ENCODE data around the gene DTX2.
"Not testable (repeated sequence)": the region's sequence is repeated elsewhere in the genome, so short reads cannot be mapped to it uniquely, and the experiment has no call there.

Gene DTX2

GRCh38 chr7:76473097-76473496, 11.6 kb downstream of the DTX2 start:
- not testable (repeated sequence) for H3K9me3 Mint-ChIP-seq; H3K4me3 Mint-ChIP-seq; H3K27ac Mint-ChIP-seq; H3K4me1 Mint-ChIP-seq (ENCODE audit: low read depth); H3K36me3 Mint-ChIP-seq (ENCODE audit: low read depth); H3K27me3 Mint-ChIP-seq

- not testable (repeated sequence) for H3K4me3 Mint-ChIP-seq; H3K36me3 Mint-ChIP-seq (ENCODE audit: low read depth); H3K4me1 Mint-ChIP-seq (ENCODE audit: low read depth); H3K27ac Mint-ChIP-seq; H3K9me3 Mint-ChIP-seq; H3K27me3 Mint-ChIP-seq
Observed at GRCh38 chr7:76476280-76476679, 14.8 kb downstream of the DTX2 start.

GRCh38 chr7:76476742-76477474, 15.4 kb downstream of the DTX2 start:
- H3K27ac Mint-ChIP-seq; H3K27me3 Mint-ChIP-seq; H3K9me3 Mint-ChIP-seq; H3K4me3 Mint-ChIP-seq; H3K36me3 Mint-ChIP-seq (ENCODE audit: low read depth); H3K4me1 Mint-ChIP-seq (ENCODE audit: low read depth): not testable (repeated sequence)

- not testable (repeated sequence) for H3K4me1 Mint-ChIP-seq (ENCODE audit: low read depth); H3K9me3 Mint-ChIP-seq; H3K4me3 Mint-ChIP-seq; H3K36me3 Mint-ChIP-seq (ENCODE audit: low read depth); H3K27me3 Mint-ChIP-seq; H3K27ac Mint-ChIP-seq
Observed at GRCh38 chr7:76479628-76480027, 18.1 kb downstream of the DTX2 start.

GRCh38 chr7:76480403-76481253, 19.1 kb downstream of the DTX2 start:
- not testable (repeated sequence) for H3K9me3 Mint-ChIP-seq

GRCh38 chr7:76482660-76483059, 21.2 kb downstream of the DTX2 start:
- H3K27me3 Mint-ChIP-seq; H3K9me3 Mint-ChIP-seq; H3K36me3 Mint-ChIP-seq (ENCODE audit: low read depth); H3K4me3 Mint-ChIP-seq; H3K27ac Mint-ChIP-seq; H3K4me1 Mint-ChIP-seq (ENCODE audit: low read depth): not testable (repeated sequence)

More at GRCh38 chr7:76480403-76481253, 19.1 kb downstream of the DTX2 start:
- H3K36me3 Mint-ChIP-seq (ENCODE audit: low read depth); H3K4me3 Mint-ChIP-seq; H3K27me3 Mint-ChIP-seq; H3K27ac Mint-ChIP-seq; H3K4me1 Mint-ChIP-seq (ENCODE audit: low read depth): not testable (repeated sequence)

GRCh38 chr7:76483081-76483480, 21.6 kb downstream of the DTX2 start:
- H3K27ac Mint-ChIP-seq; H3K36me3 Mint-ChIP-seq (ENCODE audit: low read depth); H3K27me3 Mint-ChIP-seq; H3K4me3 Mint-ChIP-seq; H3K4me1 Mint-ChIP-seq (ENCODE audit: low read depth); H3K9me3 Mint-ChIP-seq: not testable (repeated sequence)

- H3K4me3 Mint-ChIP-seq; H3K36me3 Mint-ChIP-seq (ENCODE audit: low read depth); H3K9me3 Mint-ChIP-seq; H3K27me3 Mint-ChIP-seq; H3K27ac Mint-ChIP-seq; H3K4me1 Mint-ChIP-seq (ENCODE audit: low read depth): not testable (repeated sequence)
Observed at GRCh38 chr7:76484456-76484855, 22.9 kb downstream of the DTX2 start.

GRCh38 chr7:76485822-76486610, 24.5 kb downstream of the DTX2 start:
- not testable (repeated sequence) for H3K4me1 Mint-ChIP-seq (ENCODE audit: low read depth); H3K27me3 Mint-ChIP-seq; H3K4me3 Mint-ChIP-seq; H3K9me3 Mint-ChIP-seq; H3K36me3 Mint-ChIP-seq (ENCODE audit: low read depth); H3K27ac Mint-ChIP-seq

GRCh38 chr7:76486618-76487017, 25.1 kb downstream of the DTX2 start:
- not testable (repeated sequence) for H3K4me1 Mint-ChIP-seq (ENCODE audit: low read depth); H3K36me3 Mint-ChIP-seq (ENCODE audit: low read depth); H3K27me3 Mint-ChIP-seq; H3K9me3 Mint-ChIP-seq
- peak overlapping the region; percentile 37 for H3K4me3 Mint-ChIP-seq
- peak overlapping the region; percentile 89 for H3K27ac Mint-ChIP-seq

GRCh38 chr7:76487969-76488368, 26.5 kb downstream of the DTX2 start:
- not testable (repeated sequence) for H3K9me3 Mint-ChIP-seq; H3K36me3 Mint-ChIP-seq (ENCODE audit: low read depth); H3K4me3 Mint-ChIP-seq; H3K27ac Mint-ChIP-seq; H3K27me3 Mint-ChIP-seq; H3K4me1 Mint-ChIP-seq (ENCODE audit: low read depth)

- not testable (repeated sequence) for H3K36me3 Mint-ChIP-seq (ENCODE audit: low read depth); H3K27me3 Mint-ChIP-seq; H3K9me3 Mint-ChIP-seq; H3K27ac Mint-ChIP-seq; H3K4me1 Mint-ChIP-seq (ENCODE audit: low read depth); H3K4me3 Mint-ChIP-seq
Observed at GRCh38 chr7:76492139-76492538, 30.6 kb downstream of the DTX2 start.

GRCh38 chr7:76495717-76496116, 34.2 kb downstream of the DTX2 start:
- not testable (repeated sequence) for H3K27ac Mint-ChIP-seq; H3K4me1 Mint-ChIP-seq (ENCODE audit: low read depth); H3K4me3 Mint-ChIP-seq; H3K9me3 Mint-ChIP-seq; H3K27me3 Mint-ChIP-seq; H3K36me3 Mint-ChIP-seq (ENCODE audit: low read depth)

GRCh38 chr7:76497918-76498582, 36.5 kb downstream of the DTX2 start:
- H3K27ac Mint-ChIP-seq; H3K27me3 Mint-ChIP-seq; H3K4me3 Mint-ChIP-seq; H3K36me3 Mint-ChIP-seq (ENCODE audit: low read depth); H3K9me3 Mint-ChIP-seq; H3K4me1 Mint-ChIP-seq (ENCODE audit: low read depth): not testable (repeated sequence)

- H3K27ac Mint-ChIP-seq; H3K36me3 Mint-ChIP-seq (ENCODE audit: low read depth): not testable (repeated sequence)
Observed at GRCh38 chr7:76498583-76499200, 37.2 kb downstream of the DTX2 start.

More at GRCh38 chr7:76498583-76499200, 37.2 kb downstream of the DTX2 start:
- not testable (repeated sequence) for H3K9me3 Mint-ChIP-seq; H3K27me3 Mint-ChIP-seq; H3K4me1 Mint-ChIP-seq (ENCODE audit: low read depth); H3K4me3 Mint-ChIP-seq
